ENCODE results near the gene C1QL1.

Gene C1QL1

DNA sequence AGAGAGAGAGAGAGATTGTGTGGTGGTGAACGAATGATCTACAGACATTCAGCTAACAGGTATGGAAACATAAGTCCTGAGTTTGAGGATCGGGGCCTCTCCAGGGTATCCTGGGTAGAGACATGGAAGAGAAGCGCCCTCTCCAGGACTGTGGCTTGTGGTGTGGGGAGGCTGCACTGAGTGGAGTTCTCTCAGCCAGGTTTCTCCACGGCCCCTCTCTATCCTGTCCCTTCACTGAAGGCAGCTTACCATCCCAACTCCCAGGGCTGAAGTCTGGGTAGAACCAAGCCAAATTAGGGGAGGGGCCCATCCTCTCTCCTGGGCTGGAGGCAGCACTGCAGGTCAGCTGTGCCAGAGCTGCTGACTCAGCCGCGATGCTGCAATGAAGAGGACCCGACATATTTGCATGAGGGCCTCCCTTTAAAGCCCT is 6.2 kb downstream of the C1QL1 start:
- DNase-seq (ENCODE audit: low read depth in 2 of 2): peak in 1 of 2 donors; percentile 41
- TF ChIP-seq, protein P1, sequence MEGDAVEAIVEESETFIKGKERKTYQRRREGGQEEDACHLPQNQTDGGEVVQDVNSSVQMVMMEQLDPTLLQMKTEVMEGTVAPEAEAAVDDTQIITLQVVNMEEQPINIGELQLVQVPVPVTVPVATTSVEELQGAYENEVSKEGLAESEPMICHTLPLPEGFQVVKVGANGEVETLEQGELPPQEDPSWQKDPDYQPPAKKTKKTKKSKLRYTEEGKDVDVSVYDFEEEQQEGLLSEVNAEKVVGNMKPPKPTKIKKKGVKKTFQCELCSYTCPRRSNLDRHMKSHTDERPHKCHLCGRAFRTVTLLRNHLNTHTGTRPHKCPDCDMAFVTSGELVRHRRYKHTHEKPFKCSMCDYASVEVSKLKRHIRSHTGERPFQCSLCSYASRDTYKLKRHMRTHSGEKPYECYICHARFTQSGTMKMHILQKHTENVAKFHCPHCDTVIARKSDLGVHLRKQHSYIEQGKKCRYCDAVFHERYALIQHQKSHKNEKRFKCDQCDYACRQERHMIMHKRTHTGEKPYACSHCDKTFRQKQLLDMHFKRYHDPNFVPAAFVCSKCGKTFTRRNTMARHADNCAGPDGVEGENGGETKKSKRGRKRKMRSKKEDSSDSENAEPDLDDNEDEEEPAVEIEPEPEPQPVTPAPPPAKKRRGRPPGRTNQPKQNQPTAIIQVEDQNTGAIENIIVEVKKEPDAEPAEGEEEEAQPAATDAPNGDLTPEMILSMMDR (IDR thresholded peaks at IDR 0.05; ENCODE audit: low read depth, low read length): no peak
- H3K4me3 ChIP-seq (replicated peaks in 1 of 2; ENCODE audit: low read depth in 2 of 2, low read length in 2 of 2): no peak overlapping the region

DNA sequence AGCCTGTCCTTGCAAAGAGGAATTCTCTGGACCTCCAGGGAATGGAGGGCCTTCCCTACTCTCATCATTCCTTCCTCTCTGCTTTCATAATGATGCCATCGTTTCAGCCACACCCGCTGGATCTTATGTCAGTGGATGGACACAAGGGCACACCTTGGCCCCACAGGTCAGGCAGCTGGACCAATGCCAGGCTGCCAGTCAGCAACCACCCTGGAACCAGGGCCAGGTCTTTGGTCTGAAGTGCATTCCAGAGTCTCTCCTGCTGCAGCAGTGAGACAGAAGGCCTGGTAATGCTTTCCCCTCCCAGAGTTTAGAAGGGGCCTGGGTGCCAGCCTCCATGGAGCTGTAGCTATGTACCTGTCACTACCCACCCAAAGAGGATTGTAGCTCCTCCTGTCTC is 7.4 kb downstream of the C1QL1 start:
- TF ChIP-seq, protein P1 (IDR thresholded peaks at IDR 0.05; ENCODE audit: low read depth, low read length): no peak
- no peak overlapping the region for H3K4me3 ChIP-seq (replicated peaks in 1 of 2; ENCODE audit: low read depth in 2 of 2, low read length in 2 of 2)
- no peak for DNase-seq (ENCODE audit: low read depth in 2 of 2)

DNA sequence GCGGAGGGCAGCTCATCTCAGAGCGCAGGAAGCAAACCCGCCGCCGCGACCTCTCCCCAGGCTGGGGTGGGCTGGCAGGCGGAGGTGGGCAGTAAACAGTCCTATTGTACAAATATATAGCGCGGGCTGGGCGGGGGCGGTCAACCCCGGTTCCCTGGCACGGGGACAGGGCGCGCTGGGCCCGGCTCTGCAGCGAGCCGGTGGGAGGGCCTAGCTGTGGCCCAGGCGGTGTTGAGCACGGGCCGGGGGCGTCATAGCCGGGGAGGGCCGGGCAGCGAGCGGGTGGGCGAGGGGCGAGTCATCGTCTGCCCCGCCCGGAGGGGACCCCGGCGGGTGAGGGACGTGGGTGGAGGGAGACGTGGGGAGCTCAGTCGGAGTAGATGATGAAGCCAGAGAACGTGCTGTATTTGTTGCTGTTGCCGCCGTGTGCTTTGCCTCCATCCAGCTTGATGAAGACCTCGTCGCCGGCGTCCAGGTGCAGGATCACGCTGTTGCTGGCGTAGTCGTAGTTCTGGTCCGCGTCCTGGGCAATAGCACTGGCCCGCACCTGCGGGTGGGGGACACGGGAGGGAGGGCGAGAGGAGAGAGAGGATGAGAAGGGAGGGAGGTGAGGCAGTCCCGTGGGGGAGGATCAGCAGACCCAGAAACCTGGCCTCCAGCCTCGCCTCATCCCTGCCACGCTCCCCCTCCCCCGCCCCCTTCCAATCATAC is 8.1 kb downstream of the C1QL1 start:
- no peak for DNase-seq (ENCODE audit: low read depth in 2 of 2)
- TF ChIP-seq, protein P1 (IDR thresholded peaks at IDR 0.05; ENCODE audit: low read depth, low read length): no peak
- peak overlapping the region in 1 of 2 donors; percentile 11 for H3K4me3 ChIP-seq (replicated peaks in 1 of 2; ENCODE audit: low read depth in 2 of 2, low read length in 2 of 2)

DNA sequence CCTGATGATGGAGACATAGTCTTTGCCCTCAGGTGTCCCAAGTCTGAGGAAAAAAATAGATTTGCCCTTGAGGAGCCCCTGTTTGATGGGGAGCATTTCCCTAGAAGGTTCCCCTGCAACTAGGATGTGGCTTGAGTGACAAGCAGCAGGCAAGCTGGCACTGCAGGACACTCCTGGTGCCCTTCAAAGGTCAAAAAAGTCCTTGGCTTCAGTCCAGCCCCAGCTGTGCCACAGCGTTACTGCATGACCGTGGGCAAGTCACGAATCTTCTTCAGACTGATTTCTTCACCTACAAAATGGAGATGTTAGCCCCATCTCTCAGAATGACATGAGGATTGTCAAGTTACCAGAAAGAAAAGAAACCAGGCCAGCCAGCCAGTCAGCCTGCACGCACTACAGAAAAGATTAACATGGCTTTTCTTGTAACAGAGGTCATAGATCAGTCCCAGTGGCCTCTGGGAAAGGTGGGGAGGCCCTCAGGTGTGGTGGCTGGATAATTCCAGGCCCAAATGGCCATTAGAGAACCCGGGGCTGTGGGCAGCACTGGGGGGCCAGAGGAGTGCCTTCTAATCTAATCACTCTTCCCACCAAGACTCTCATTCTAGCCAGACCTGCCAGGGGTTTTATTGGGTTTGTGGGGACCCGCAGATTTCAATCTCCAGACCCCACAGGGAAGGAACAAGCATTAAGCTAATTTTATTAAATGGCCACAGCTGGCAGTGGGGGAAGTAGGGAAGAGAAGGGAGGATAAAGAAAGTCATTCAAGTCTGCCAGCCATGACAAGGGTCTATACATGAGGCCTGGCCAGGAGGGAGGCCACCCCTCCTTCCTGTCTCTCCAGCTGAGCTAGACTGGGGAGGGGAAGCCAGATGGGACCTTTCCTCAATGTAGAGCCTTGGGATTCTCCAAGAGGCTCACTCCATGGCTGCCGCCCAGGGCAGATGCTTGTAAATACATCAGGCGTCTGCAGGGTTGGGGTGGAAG is 10.8 kb downstream of the C1QL1 start:
- TF ChIP-seq, protein P1 (IDR thresholded peaks at IDR 0.05; ENCODE audit: low read depth, low read length): no peak
- DNase-seq (ENCODE audit: low read depth in 2 of 2): no peak
- H3K4me3 ChIP-seq (replicated peaks in 1 of 2; ENCODE audit: low read depth in 2 of 2, low read length in 2 of 2): no peak overlapping the region

DNA sequence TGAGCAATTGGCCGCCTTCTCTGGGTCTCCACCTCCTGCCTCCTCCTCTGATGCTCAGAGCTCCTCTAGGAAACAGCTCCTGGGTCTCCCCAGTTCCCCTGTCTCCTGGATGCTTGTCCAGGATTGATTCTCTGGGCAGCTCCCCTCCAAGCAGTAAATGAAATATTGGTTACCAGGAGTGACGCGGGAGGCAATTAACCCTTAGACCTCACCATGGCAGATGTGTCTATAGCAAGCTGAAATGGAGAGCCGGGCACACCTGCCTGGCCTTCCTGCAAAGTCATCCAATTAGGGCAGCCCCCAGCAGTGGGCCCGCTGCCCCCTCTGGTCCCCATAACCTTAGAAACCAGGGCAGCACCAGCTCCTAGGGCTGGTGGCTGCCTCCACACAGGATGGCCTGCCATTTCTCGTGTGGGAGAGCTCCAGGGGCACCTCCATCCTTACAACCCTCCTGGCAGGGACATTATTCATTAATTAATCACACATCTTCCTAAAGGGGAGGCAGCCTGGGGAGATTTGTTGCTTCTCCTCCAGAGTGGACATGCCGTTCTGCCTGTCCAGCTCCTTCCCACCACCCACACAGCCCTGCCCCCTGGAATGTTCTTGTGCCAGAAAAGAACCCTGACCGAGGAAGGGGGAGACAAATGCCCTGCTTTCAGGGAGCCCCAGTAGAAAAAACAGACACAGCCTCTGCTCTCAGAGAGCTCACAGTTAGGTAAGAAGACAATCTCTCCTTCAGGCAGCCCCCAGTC is 12.3 kb downstream of the C1QL1 start:
- TF ChIP-seq, protein P1 (IDR thresholded peaks at IDR 0.05; ENCODE audit: low read depth, low read length): no peak
- H3K4me3 ChIP-seq (replicated peaks in 1 of 2; ENCODE audit: low read depth in 2 of 2, low read length in 2 of 2): no peak overlapping the region
- no peak for DNase-seq (ENCODE audit: low read depth in 2 of 2)

DNA sequence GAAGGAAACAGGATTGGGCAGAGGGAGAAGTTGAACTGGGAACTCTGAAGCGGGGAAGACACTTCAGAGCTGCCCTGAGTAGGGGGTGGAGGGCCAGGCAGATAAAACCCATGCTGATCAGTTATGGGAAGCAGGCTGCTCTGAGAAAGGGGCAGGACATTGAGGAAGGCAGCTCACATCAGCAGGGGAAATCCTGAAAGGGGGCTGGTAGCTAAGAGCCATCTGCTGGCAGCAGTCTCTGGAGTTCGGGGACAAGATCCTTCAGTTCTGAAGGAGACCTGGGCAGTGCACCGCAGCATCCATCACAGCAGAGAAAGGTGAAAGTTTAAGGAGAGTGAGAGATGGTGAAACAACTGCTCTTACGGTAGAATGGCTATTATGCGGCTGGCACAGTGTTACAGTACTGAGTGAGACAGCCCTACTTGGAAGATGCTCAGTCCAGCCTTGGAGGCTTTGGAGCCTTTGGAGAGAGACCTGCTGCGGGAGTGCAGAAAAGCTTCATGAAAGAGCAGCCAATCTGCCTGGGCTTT is 15.1 kb downstream of the C1QL1 start:
- no peak overlapping the region for H3K4me3 ChIP-seq (replicated peaks in 1 of 2; ENCODE audit: low read depth in 2 of 2, low read length in 2 of 2)
- TF ChIP-seq, protein P1 (IDR thresholded peaks at IDR 0.05; ENCODE audit: low read depth, low read length): no peak
- no peak for DNase-seq (ENCODE audit: low read depth in 2 of 2)
